ENCODE measurements around the gene NBPF19. TPM values are rescaled to one million over a fixed set of nuclear protein-coding genes. Genes with fewer than 3 reads are reported as not detected.
"Not testable (repeated sequence)": the region's sequence is repeated elsewhere in the genome, so short reads cannot be mapped to it uniquely, and the experiment has no call there.

The NBPF19 gene
- total and polyA plus RNA-seq, 10 of the 15 experiments (the other 5 are each of a cell fraction or from before 2014, with no cell fraction given), result 0.27 to 7.3 (median 2.7) TPM

DNA sequence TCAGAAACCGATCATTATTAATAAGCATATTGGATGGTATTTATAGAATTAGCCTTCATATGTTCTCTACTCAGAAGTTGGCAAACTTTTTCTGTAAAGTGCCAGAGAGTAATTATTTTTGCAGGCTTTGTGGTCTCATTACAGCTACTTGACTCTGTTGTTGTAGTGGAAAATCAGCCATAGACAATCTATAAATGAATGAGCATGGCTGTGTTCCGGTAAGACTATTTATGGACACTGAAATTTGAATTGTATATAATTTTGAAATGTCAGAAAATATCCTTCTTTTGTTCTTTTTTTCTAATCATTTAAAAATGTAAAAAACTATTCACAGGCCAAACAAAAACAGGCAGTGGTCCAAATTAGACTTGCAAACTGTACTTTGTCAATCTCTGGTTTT, 22.6 kb upstream of the NBPF19 start:
- H3K27me3 ChIP-seq (replicated peaks in 1 of 2; ENCODE audit: control insufficient read depth in 2 of 2, insufficient read depth in 2 of 2, low read length in 1 of 2); H3K79me2 ChIP-seq (ENCODE audit: control insufficient read depth, insufficient read depth, low read length); in situ Hi-C loops (cut with MboI); H4K20me1 ChIP-seq (ENCODE audit: control insufficient read depth, insufficient read depth); H3K9me3 ChIP-seq (replicated peaks; ENCODE audit: control insufficient read depth, insufficient read depth, low read length); FAIRE-seq; POLR2A ChIA-PET; BruUV-seq (replicated peaks); H3K4me2 ChIP-seq (ENCODE audit: control insufficient read depth, insufficient read depth); CTCF ChIA-PET; ATAC-seq; H3K36me3 ChIP-seq (ENCODE audit: control insufficient read depth in 2 of 2, insufficient read depth in 2 of 2, low read length in 1 of 2); RAD21 ChIA-PET (ENCODE audit: unreplicated experiment); H3K9ac ChIP-seq (ENCODE audit: control insufficient read depth, insufficient read depth, low read length); H3K4me1 ChIP-seq (ENCODE audit: control insufficient read depth, insufficient read depth, low read length); intact Hi-C loops (cut with micrococcal nuclease; ENCODE audit: unreplicated experiment); H2AFZ ChIP-seq (ENCODE audit: control insufficient read depth, low read depth, low read length); DNase-seq (ENCODE audit: low read depth, low spot score); H3K4me3 ChIP-seq; SMC1A ChIA-PET (ENCODE audit: uncharacterized antibody, unreplicated experiment); H3K27ac ChIP-seq (ENCODE audit: control insufficient read depth, insufficient read depth): not testable (repeated sequence)
- 43% methylated on average over 1 of the region's 2 CpGs for WGBS (ENCODE audit: insufficient coverage, insufficient replicate concordance, low lambda C conversion rate, missing lambda C conversion rate)

GRCh38 chr1:149452652-149453051, 22.2 kb upstream of the NBPF19 start:
- H3K4me1 ChIP-seq (ENCODE audit: control insufficient read depth, insufficient read depth, low read length); DNase-seq (ENCODE audit: low read depth, low spot score); H3K79me2 ChIP-seq (ENCODE audit: control insufficient read depth, insufficient read depth, low read length); H3K9me3 ChIP-seq (replicated peaks; ENCODE audit: control insufficient read depth, insufficient read depth, low read length); H3K27ac ChIP-seq (ENCODE audit: control insufficient read depth, insufficient read depth); POLR2A ChIA-PET; H3K4me3 ChIP-seq; RAD21 ChIA-PET (ENCODE audit: unreplicated experiment); intact Hi-C loops (cut with micrococcal nuclease; ENCODE audit: unreplicated experiment); H3K36me3 ChIP-seq (ENCODE audit: control insufficient read depth in 2 of 2, insufficient read depth in 2 of 2, low read length in 1 of 2); ATAC-seq; H3K9ac ChIP-seq (ENCODE audit: control insufficient read depth, insufficient read depth, low read length); FAIRE-seq; H3K27me3 ChIP-seq (replicated peaks in 1 of 2; ENCODE audit: control insufficient read depth in 2 of 2, insufficient read depth in 2 of 2, low read length in 1 of 2); H2AFZ ChIP-seq (ENCODE audit: control insufficient read depth, low read depth, low read length); BruUV-seq (replicated peaks); H4K20me1 ChIP-seq (ENCODE audit: control insufficient read depth, insufficient read depth); in situ Hi-C loops (cut with MboI); SMC1A ChIA-PET (ENCODE audit: uncharacterized antibody, unreplicated experiment); H3K4me2 ChIP-seq (ENCODE audit: control insufficient read depth, insufficient read depth); CTCF ChIA-PET: not testable (repeated sequence)
- no CpG with 5 or more reads among the region's 1 CpG for WGBS (ENCODE audit: insufficient coverage, insufficient replicate concordance, low lambda C conversion rate, missing lambda C conversion rate)

- H4K20me1 ChIP-seq (ENCODE audit: control insufficient read depth, insufficient read depth); RAD21 ChIA-PET (ENCODE audit: unreplicated experiment); POLR2A ChIA-PET; BruUV-seq (replicated peaks); H3K27me3 ChIP-seq (replicated peaks in 1 of 2; ENCODE audit: control insufficient read depth in 2 of 2, insufficient read depth in 2 of 2, low read length in 1 of 2); H3K27ac ChIP-seq (ENCODE audit: control insufficient read depth, insufficient read depth); H3K79me2 ChIP-seq (ENCODE audit: control insufficient read depth, insufficient read depth, low read length); H3K36me3 ChIP-seq (ENCODE audit: control insufficient read depth in 2 of 2, insufficient read depth in 2 of 2, low read length in 1 of 2); H2AFZ ChIP-seq (ENCODE audit: control insufficient read depth, low read depth, low read length); H3K4me3 ChIP-seq; intact Hi-C loops (cut with micrococcal nuclease; ENCODE audit: unreplicated experiment); CTCF ChIA-PET; ATAC-seq; SMC1A ChIA-PET (ENCODE audit: uncharacterized antibody, unreplicated experiment); H3K4me1 ChIP-seq (ENCODE audit: control insufficient read depth, insufficient read depth, low read length); in situ Hi-C loops (cut with MboI); H3K9me3 ChIP-seq (replicated peaks; ENCODE audit: control insufficient read depth, insufficient read depth, low read length); FAIRE-seq; H3K9ac ChIP-seq (ENCODE audit: control insufficient read depth, insufficient read depth, low read length): not testable (repeated sequence)
- 1% methylated on average over 35 of the region's 36 CpGs for WGBS (ENCODE audit: insufficient coverage, insufficient replicate concordance, low lambda C conversion rate, missing lambda C conversion rate)
- DNase-seq (ENCODE audit: low read depth, low spot score), result peak; percentile 25
- H3K4me2 ChIP-seq (ENCODE audit: control insufficient read depth, insufficient read depth), result 0 out of 2 replicates have a peak overlapping the region, but pooled peaks have one; percentile 44
- peak; percentile 87 for TF ChIP-seq ZNF24 (IDR thresholded peaks at IDR 0.05)
- TF ChIP-seq SREBF2 (IDR thresholded peaks at IDR 0.05; ENCODE audit: low read length), result peak; percentile 52; the same call in 1 of the 2 replicates
These were observed 83.5 kb downstream of the NBPF19 start for GRCh38 chr1:149558350-149558825.

GRCh38 chr1:149561806-149562205, 87.0 kb downstream of the NBPF19 start:
- H3K27me3 ChIP-seq (replicated peaks in 1 of 2; ENCODE audit: control insufficient read depth in 2 of 2, insufficient read depth in 2 of 2, low read length in 1 of 2); H2AFZ ChIP-seq (ENCODE audit: control insufficient read depth, low read depth, low read length); H3K36me3 ChIP-seq (ENCODE audit: control insufficient read depth in 2 of 2, insufficient read depth in 2 of 2, low read length in 1 of 2); ATAC-seq; in situ Hi-C loops (cut with MboI); H3K4me3 ChIP-seq; H3K79me2 ChIP-seq (ENCODE audit: control insufficient read depth, insufficient read depth, low read length); FAIRE-seq; H3K4me1 ChIP-seq (ENCODE audit: control insufficient read depth, insufficient read depth, low read length); H3K9me3 ChIP-seq (replicated peaks; ENCODE audit: control insufficient read depth, insufficient read depth, low read length); CTCF ChIA-PET; SMC1A ChIA-PET (ENCODE audit: uncharacterized antibody, unreplicated experiment); intact Hi-C loops (cut with micrococcal nuclease; ENCODE audit: unreplicated experiment); H3K4me2 ChIP-seq (ENCODE audit: control insufficient read depth, insufficient read depth); H3K9ac ChIP-seq (ENCODE audit: control insufficient read depth, insufficient read depth, low read length); BruUV-seq (replicated peaks); RAD21 ChIA-PET (ENCODE audit: unreplicated experiment); H4K20me1 ChIP-seq (ENCODE audit: control insufficient read depth, insufficient read depth); DNase-seq (ENCODE audit: low read depth, low spot score); POLR2A ChIA-PET; H3K27ac ChIP-seq (ENCODE audit: control insufficient read depth, insufficient read depth): not testable (repeated sequence)
- 94% methylated on average over 5 of the region's 23 CpGs for WGBS (ENCODE audit: insufficient coverage, insufficient replicate concordance, low lambda C conversion rate, missing lambda C conversion rate)
